HepG2 (cell line): Measurements from ENCODE around the gene METTL26. TPM values are rescaled to one million over a fixed set of nuclear protein-coding genes. Genes with fewer than 3 reads are reported as not detected.
A peak's percentile ranks its signal among the peaks of the same experiment; 100 is the strongest.

Source experiments
- ATF4 ChIP-seq, 2 experiments: fragments of 450-650 bp in 1 of 2; sonication (generic) in 1 of 2; formaldehyde crosslinking; IDR thresholded peaks; 2 replicates each; pipeline versions ENCODE4 v1.5.0 to v1.8.0; 2020 to 2022; ENCODE audit warnings: mild to moderate bottlenecking in 1 of 2, missing genetic modification reagents in 1 of 2
- CBX5 ChIP-seq: sonication (generic); formaldehyde crosslinking; IDR thresholded peaks from 2 replicates; pipeline ENCODE4 v1.4.0; 2020; ENCODE audit warnings: missing genetic modification reagents, borderline replicate concordance
- FOXJ3 ChIP-seq: sonication (generic); formaldehyde crosslinking; IDR thresholded peaks from 2 replicates; pipeline ENCODE4 v1.4.0; 2020; ENCODE audit warnings: missing genetic modification reagents, mild to moderate bottlenecking, borderline replicate concordance
- GLI4 ChIP-seq: sonication (generic); formaldehyde crosslinking; IDR thresholded peaks from 2 replicates; pipeline ENCODE4 v1.5.1; 2020; ENCODE audit warnings: missing genetic modification reagents, mild to moderate bottlenecking, moderate library complexity, borderline replicate concordance
- HOXA3 ChIP-seq: sonication (generic); formaldehyde crosslinking; IDR thresholded peaks from 2 replicates; pipeline ENCODE4 v1.5.0; 2020; ENCODE audit warnings: missing genetic modification reagents
- IRF2 ChIP-seq: IDR thresholded peaks from 2 replicates; pipeline ENCODE4 v1.6.1; 2018; ENCODE audit warnings: missing genetic modification reagents, missing compliant biosample characterization
- MTA3 ChIP-seq: sonication (generic); formaldehyde crosslinking; IDR thresholded peaks from 2 replicates; pipeline ENCODE4 v1.4.0; 2020; ENCODE audit warnings: missing genetic modification reagents
- REXO4 ChIP-seq: sonication (generic); formaldehyde crosslinking; IDR thresholded peaks from 2 replicates; pipeline ENCODE4 v1.8.0; 2022; ENCODE audit warnings: missing genetic modification reagents, mild to moderate bottlenecking, borderline replicate concordance
- RXRA ChIP-seq: sonication (generic); formaldehyde crosslinking; IDR thresholded peaks from 2 replicates; pipeline ENCODE4 v1.5.1; 2020; ENCODE audit warnings: missing genetic modification reagents
- TBX2 ChIP-seq: sonication (generic); formaldehyde crosslinking; IDR thresholded peaks from 2 replicates; pipeline ENCODE4 v1.5.0; 2020; ENCODE audit warnings: missing genetic modification reagents, mild to moderate bottlenecking, borderline replicate concordance
- YEATS2 ChIP-seq: sonication (generic); formaldehyde crosslinking; IDR thresholded peaks from 2 replicates; pipeline ENCODE4 v1.4.0; 2020; ENCODE audit warnings: missing genetic modification reagents, borderline replicate concordance
- ZBTB39 ChIP-seq: sonication (generic); formaldehyde crosslinking; IDR thresholded peaks from 2 replicates; pipeline ENCODE4 v1.5.0; 2020; ENCODE audit warnings: missing genetic modification reagents
- ZFP36 ChIP-seq: fragments of 150-350 bp; IDR thresholded peaks from 2 replicates; pipeline ENCODE4 v1.6.1; 2018; ENCODE audit warnings: borderline replicate concordance, low read length, low read depth; ENCODE audit not compliant: partially characterized antibody
- ZFP41 ChIP-seq: sonication (generic); formaldehyde crosslinking; IDR thresholded peaks from 2 replicates; pipeline ENCODE4 v1.4.0; 2020; ENCODE audit warnings: mild to moderate bottlenecking, missing genetic modification reagents, borderline replicate concordance
- ZNF382 ChIP-seq: sonication (generic); formaldehyde crosslinking; IDR thresholded peaks from 2 replicates; pipeline ENCODE4 v1.5.0; 2020; ENCODE audit warnings: missing genetic modification reagents, mild to moderate bottlenecking, borderline replicate concordance
- ZNF512 ChIP-seq: sonication (generic); formaldehyde crosslinking; IDR thresholded peaks from 2 replicates; pipeline ENCODE4 v1.4.0; 2020; ENCODE audit warnings: mild to moderate bottlenecking, missing genetic modification reagents
- ZNF569 ChIP-seq: sonication (generic); formaldehyde crosslinking; IDR thresholded peaks from 2 replicates; pipeline ENCODE4 v1.5.0; 2020; ENCODE audit warnings: mild to moderate bottlenecking, missing genetic modification reagents, moderate library complexity, borderline replicate concordance
- ZNF710 ChIP-seq: sonication (generic); formaldehyde crosslinking; IDR thresholded peaks from 2 replicates; pipeline ENCODE4 v1.5.0; 2020; ENCODE audit warnings: mild to moderate bottlenecking, missing genetic modification reagents, borderline replicate concordance
- ZNF761 ChIP-seq: sonication (generic); formaldehyde crosslinking; conservative IDR thresholded peaks from 2 replicates; pipeline ENCODE4 v1.4.0; 2020; ENCODE audit warnings: mild to moderate bottlenecking, missing genetic modification reagents
- ZNF781 ChIP-seq: sonication (generic); formaldehyde crosslinking; IDR thresholded peaks from 2 replicates; pipeline ENCODE4 v1.5.1; 2020; ENCODE audit warnings: borderline replicate concordance, mild to moderate bottlenecking, missing genetic modification reagents; ENCODE audit errors: not compliant biosample characterization
- ZSCAN22 ChIP-seq: sonication (generic); formaldehyde crosslinking; IDR thresholded peaks from 2 replicates; pipeline ENCODE4 v1.4.0; 2020; ENCODE audit warnings: mild to moderate bottlenecking, missing genetic modification reagents
- polyA plus RNA-seq, 8 experiments: library from polyadenylated mRNA; depleted of rRNA in 3 of 8; stranded (reverse) in 7 of 8; unstranded in 1 of 8; fragments of >200 nt; fragmentation: Illumina TruSeq in 4 of 8; extraction: Trizol in 4 of 8; gene quantifications; 2 replicates each; pipeline versions ENCODE4 v1.2.1 to v1.2.3, GENCODE V29; 2011 to 2016; ENCODE audit warnings: low read depth in 4 of 8, missing spikeins in 1 of 8, mixed read lengths in 1 of 8; ENCODE audit not compliant: insufficient read depth in 1 of 8
- total RNA-seq, 5 experiments: library from RNA; depleted of rRNA; stranded (reverse); fragments of >200 nt; fragmentation: Illumina TruSeq; extraction: Trizol; gene quantifications; 2 replicates each; pipeline ENCODE4 v1.2.3, GENCODE V29; 2016; ENCODE audit warnings: low read depth in 1 of 5

The METTL26 gene
- total and polyA plus RNA-seq, 2 of the 13 experiments (the other 11 are each of a cell fraction or from before 2014, with no cell fraction given), result 65.5 to 70.1 TPM

GRCh38 chr16:636206-637080, at the start of gene METTL26 (continued):
- no peak for TF ChIP-seq ZNF512 (CRISPR knock-in tag)
- TF ChIP-seq ZFP41, result no peak
- 0 out of 2 replicates have a peak, but pooled peaks have one; percentile 19 for TF ChIP-seq RXRA (CRISPR knock-in tag)
- peak; percentile 26 for TF ChIP-seq ZBTB39 (CRISPR knock-in tag)
- TF ChIP-seq FOXJ3, result peak; percentile 58; the same call in 1 of the 2 replicates
- no peak for TF ChIP-seq ZSCAN22 (CRISPR knock-in tag)
- TF ChIP-seq CBX5 (CRISPR knock-in tag), result peak; percentile 49; the same call in 1 of the 2 replicates
- TF ChIP-seq GLI4 (CRISPR knock-in tag), result no peak
- TF ChIP-seq ZFP36, result no peak
- peak; percentile 48; the same call in 1 of the 2 replicates for TF ChIP-seq ZNF710 (CRISPR knock-in tag)
- TF ChIP-seq REXO4 (CRISPR knock-in tag), result peak; percentile 83
- TF ChIP-seq ZNF761 (CRISPR knock-in tag), result no peak; the same call in 1 of the 2 replicates
- no peak for TF ChIP-seq ZNF781
- no peak for TF ChIP-seq ZNF569 (CRISPR knock-in tag)
- peak; percentile 88 for TF ChIP-seq IRF2 (CRISPR knock-in tag)
- no peak; the same call in 1 of the 2 replicates for TF ChIP-seq TBX2 (CRISPR knock-in tag)
- TF ChIP-seq HOXA3 (CRISPR knock-in tag), result peak; percentile 82
- TF ChIP-seq ATF4 (CRISPR knock-in tag; IDR thresholded peaks at IDR 0.05), result peak in 1 of 2 experiments; percentile 73; a peak in 1 of 4 replicates
- TF ChIP-seq YEATS2 (CRISPR knock-in tag), result no peak; the same call in 1 of the 2 replicates
- TF ChIP-seq MTA3 (CRISPR knock-in tag), result no peak
- no peak for TF ChIP-seq ZNF382 (CRISPR knock-in tag)
